K562 (cell line): ENCODE measurements around the gene CD151. TPM values are rescaled to one million over a fixed set of nuclear protein-coding genes. Genes with fewer than 3 reads are reported as not detected.

Source experiments
- COPS2 ChIP-seq: fragments of 450-650 bp; conservative IDR thresholded peaks from 2 replicates; pipeline ENCODE4 v1.6.1; 2016; ENCODE audit warnings: mild to moderate bottlenecking, moderate library complexity
- CXXC5 ChIP-seq: fragments of 250-450 bp; sonication (Bioruptor Pico); IDR thresholded peaks from 2 replicates; pipeline ENCODE4 v1.8.0; 2022; ENCODE audit warnings: inconsistent platforms, mild to moderate bottlenecking, moderate library complexity
- EP400 ChIP-seq: fragments of 450-650 bp; IDR thresholded peaks from 2 replicates; pipeline ENCODE4 v1.6.1; 2017; ENCODE audit warnings: antibody characterized with exemption, mild to moderate bottlenecking, moderate library complexity
- ERF ChIP-seq: fragments of 450-650 bp; formaldehyde crosslinking; IDR thresholded peaks from 2 replicates; pipeline ENCODE4 v1.4.0; 2020; ENCODE audit warnings: mild to moderate bottlenecking, mixed read lengths
- FOXK2 ChIP-seq, 2 experiments: fragments of 450-650 bp; IDR thresholded peaks in 1 of 2; conservative IDR thresholded peaks in 1 of 2; 2 replicates each; pipeline ENCODE4 v1.6.1; 2016; ENCODE audit warnings: low read depth in 2 of 2, mild to moderate bottlenecking in 1 of 2
- HINFP ChIP-seq: fragments of 450-650 bp; conservative IDR thresholded peaks from 2 replicates; pipeline ENCODE4 v1.6.1; 2016; ENCODE audit warnings: missing genetic modification characterization, low read depth, mild to moderate bottlenecking, control low read depth, missing compliant biosample characterization
- KLF10 ChIP-seq: fragments of 250-450 bp; sonication (Bioruptor Pico); IDR thresholded peaks from 2 replicates; pipeline ENCODE4 v1.6.1; 2021; ENCODE audit warnings: matching md5 sums
- MAFK ChIP-seq: IDR thresholded peaks from 2 replicates; pipeline ENCODE4 v1.6.1; 2011; ENCODE audit warnings: low read length, improper control_type of control experiment
- MYC ChIP-seq, 2 experiments: fragments of 250-450 bp in 1 of 2; sonication (Bioruptor Pico) in 1 of 2; IDR thresholded peaks; 2 replicates each; pipeline versions ENCODE4 v1.5.1 to v1.6.1; 2012 to 2021; ENCODE audit warnings: low read depth in 2 of 2, borderline replicate concordance in 1 of 2, improper control_type of control experiment in 1 of 2, low read length in 1 of 2, mild to moderate bottlenecking in 1 of 2, moderate library complexity in 1 of 2
- NCOR1 ChIP-seq: fragments of 450-650 bp; IDR thresholded peaks from 2 replicates; pipeline ENCODE4 v1.6.1; 2016; ENCODE audit warnings: mild to moderate bottlenecking, moderate library complexity
- PHF21A ChIP-seq: fragments of 450-650 bp; IDR thresholded peaks from 2 replicates; pipeline ENCODE4 v1.6.1; 2017; ENCODE audit warnings: low read depth, borderline replicate concordance
- PHF8 ChIP-seq: fragments of 200-600 bp; sonication (generic); IDR thresholded peaks from 2 replicates; pipeline ENCODE4 v1.6.1; 2012; ENCODE audit warnings: mixed run types, mild to moderate bottlenecking, inconsistent platforms, low read length, moderate library complexity, borderline replicate concordance
- RBFOX2 ChIP-seq: fragments of 200-400 bp; formaldehyde crosslinking; IDR thresholded peaks from 2 replicates; pipeline ENCODE4 v1.6.1; 2017; ENCODE audit warnings: low read depth, mild to moderate bottlenecking, low read length, moderate library complexity
- RNF2 ChIP-seq: sonication (generic); IDR thresholded peaks from 2 replicates; pipeline ENCODE4 v1.6.1; 2016
- SMARCA5 ChIP-seq: fragments of 450-650 bp; IDR thresholded peaks from 2 replicates; pipeline ENCODE4 v1.6.1; 2016
- TBP ChIP-seq: optimal IDR thresholded peaks from 2 replicates; pipeline ENCODE3; 2011; ENCODE audit warnings: low read depth, low read length, improper control_type of control experiment
- TCF7 ChIP-seq: sonication (generic); IDR thresholded peaks from 2 replicates; pipeline ENCODE4 v1.6.1; 2016; ENCODE audit warnings: antibody characterized with exemption, borderline replicate concordance
- U2AF1 ChIP-seq: fragments of 200-400 bp; formaldehyde crosslinking; optimal IDR thresholded peaks from 2 replicates; pipeline ENCODE3; 2017; ENCODE audit warnings: mild to moderate bottlenecking, low read depth, low read length, moderate library complexity
- U2AF2 ChIP-seq: fragments of 200-400 bp; formaldehyde crosslinking; optimal IDR thresholded peaks from 2 replicates; pipeline ENCODE3; 2017; ENCODE audit warnings: low read depth, mild to moderate bottlenecking, low read length
- USF1 ChIP-seq: sonication (generic); formaldehyde crosslinking; IDR thresholded peaks from 2 replicates; pipeline ENCODE4 v1.9.0; 2022; ENCODE audit warnings: mild to moderate bottlenecking, missing genetic modification reagents
- ZFX ChIP-seq: sonication (generic); formaldehyde crosslinking; IDR thresholded peaks from 2 replicates; pipeline ENCODE4 v1.8.0; 2022; ENCODE audit warnings: mild to moderate bottlenecking, missing genetic modification reagents, moderate library complexity
- ZNF124 ChIP-seq: sonication (generic); formaldehyde crosslinking; IDR thresholded peaks from 2 replicates; pipeline ENCODE4 v1.8.1; 2022; ENCODE audit warnings: missing genetic modification reagents
- ZNF175 ChIP-seq: fragments of 200-800 bp; sonication (Bioruptor generic); IDR thresholded peaks from 2 replicates; pipeline ENCODE4 v1.6.1; 2016; ENCODE audit warnings: low read depth, mild to moderate bottlenecking, missing genetic modification characterization, missing compliant biosample characterization
- ZNF217 ChIP-seq: sonication (generic); formaldehyde crosslinking; IDR thresholded peaks from 2 replicates; pipeline ENCODE4 v1.8.0; 2022; ENCODE audit warnings: mild to moderate bottlenecking, missing genetic modification reagents
- ZNF253 ChIP-seq: fragments of 250-450 bp; sonication (Bioruptor Pico); conservative IDR thresholded peaks from 2 replicates; pipeline ENCODE4 v1.6.1; 2021; ENCODE audit warnings: mild to moderate bottlenecking
- ZNF431 ChIP-seq: sonication (generic); formaldehyde crosslinking; IDR thresholded peaks from 2 replicates; pipeline ENCODE4 v1.8.0; 2022; ENCODE audit warnings: mild to moderate bottlenecking, missing genetic modification reagents
- ZNF766 ChIP-seq: fragments of 200-800 bp; sonication (Bioruptor generic); conservative IDR thresholded peaks from 2 replicates; pipeline ENCODE4 v1.6.1; 2016; ENCODE audit warnings: missing genetic modification characterization, missing compliant biosample characterization
- polyA plus RNA-seq, 8 experiments: library from polyadenylated mRNA; depleted of rRNA in 4 of 8; stranded (reverse) in 5 of 8; unstranded in 3 of 8; fragments of >200 nt; fragmentation: Nextera tagmentation in 2 of 8; fragmentation: Illumina TruSeq in 1 of 8; extraction: Ambion mirVana in 2 of 8; extraction: Trizol in 1 of 8; gene quantifications; 2 replicates each; pipeline versions ENCODE4 v1.2.1 to v1.2.3, GENCODE V29; 2011 to 2014; ENCODE audit warnings: inconsistent platforms in 1 of 8, missing spikeins in 1 of 8
- total RNA-seq, 7 experiments: library from RNA; depleted of rRNA in 6 of 7; stranded (reverse); fragments of >200 nt in 6 of 7; fragmentation: Illumina TruSeq in 2 of 7; extraction: Trizol in 2 of 7; gene quantifications; 2 replicates each; pipeline versions ENCODE4 v1.2.1 to v1.2.3, GENCODE V29; 2011 to 2021; ENCODE audit warnings: low replicate concordance in 1 of 7
- TF ChIP-seq, protein P1 (sequence below): fragments of 250-450 bp; sonication (Bioruptor Pico); IDR thresholded peaks from 2 replicates; pipeline ENCODE4 v1.8.0; 2022; ENCODE audit warnings: moderate library complexity, mild to moderate bottlenecking, inconsistent platforms

CD151 gene
- total and polyA plus RNA-seq, 9 of the 15 experiments (the other 6 are each of a cell fraction or from before 2014, with no cell fraction given) = 2.3 to 187 (median 140) TPM

- TF ChIP-seq USF1 (CRISPR knock-in tag) (0 out of 2 replicates have a peak, but pooled peaks have one; percentile 35), ZNF766 (CRISPR knock-in tag) (no peak), PHF8 (peak; percentile 74; the same call in 1 of the 2 replicates), ZNF124 (CRISPR knock-in tag) (no peak), ZNF431 (0 out of 2 replicates have a peak, but pooled peaks have one; percentile 29), ZNF175 (CRISPR knock-in tag) (no peak), EP400 (peak; percentile 93), NCOR1 (peak; percentile 31), U2AF1 (no peak), U2AF2 (no peak), ZNF217 (CRISPR knock-in tag) (no peak), HINFP (tag) (no peak), KLF10 (CRISPR knock-in tag) (no peak), RNF2 (peak; percentile 55; the same call in 1 of the 2 replicates), ZNF253 (CRISPR knock-in tag) (no peak), COPS2 (no peak), RBFOX2 (peak; percentile 86), TBP (no peak), ERF (CRISPR knock-in tag) (0 out of 2 replicates have a peak, but pooled peaks have one; percentile 38), MYC (IDR thresholded peaks at IDR 0.05; ENCODE audit: low read depth, low read length) (peak; percentile 91), MYC (CRISPR knock-in tag; IDR thresholded peaks at IDR 0.05; ENCODE audit: borderline replicate concordance, low read depth) (peak; percentile 87; the same call in 1 of the 2 replicates), SMARCA5 (0 out of 2 replicates have a peak, but pooled peaks have one; percentile 62), TCF7 (no peak), PHF21A (no peak), ZFX (CRISPR knock-in tag) (peak; percentile 86), MAFK (no peak), CXXC5 (CRISPR knock-in tag) (peak; percentile 79), FOXK2 (conservative IDR thresholded peaks at IDR 0.05 in 1 of 2, IDR thresholded peaks at IDR 0.05 in 1 of 2; ENCODE audit: low read depth in 2 of 2) (peak in 1 of 2 experiments; percentile 30; a peak in 1 of 4 replicates)
- TF ChIP-seq, protein P1, sequence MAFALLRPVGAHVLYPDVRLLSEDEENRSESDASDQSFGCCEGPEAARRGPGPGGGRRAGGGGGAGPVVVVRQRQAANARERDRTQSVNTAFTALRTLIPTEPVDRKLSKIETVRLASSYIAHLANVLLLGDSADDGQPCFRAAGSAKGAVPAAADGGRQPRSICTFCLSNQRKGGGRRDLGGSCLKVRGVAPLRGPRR (CRISPR knock-in tag) = no peak
These were observed 5.4 kb upstream of the CD151 start (continued) for GRCh38 chr11:827146-827896.
